ENCODE measurements around the gene TMA7B. TPM values are rescaled to one million over a fixed set of nuclear protein-coding genes. Genes with fewer than 3 reads are reported as not detected.

The TMA7B gene
- total RNA-seq, 3 donors from 2014 or later (not counting 1 experiment from before 2014, with no cell fraction given) = 2.6 to 8.7 (median 6.7) TPM

DNA sequence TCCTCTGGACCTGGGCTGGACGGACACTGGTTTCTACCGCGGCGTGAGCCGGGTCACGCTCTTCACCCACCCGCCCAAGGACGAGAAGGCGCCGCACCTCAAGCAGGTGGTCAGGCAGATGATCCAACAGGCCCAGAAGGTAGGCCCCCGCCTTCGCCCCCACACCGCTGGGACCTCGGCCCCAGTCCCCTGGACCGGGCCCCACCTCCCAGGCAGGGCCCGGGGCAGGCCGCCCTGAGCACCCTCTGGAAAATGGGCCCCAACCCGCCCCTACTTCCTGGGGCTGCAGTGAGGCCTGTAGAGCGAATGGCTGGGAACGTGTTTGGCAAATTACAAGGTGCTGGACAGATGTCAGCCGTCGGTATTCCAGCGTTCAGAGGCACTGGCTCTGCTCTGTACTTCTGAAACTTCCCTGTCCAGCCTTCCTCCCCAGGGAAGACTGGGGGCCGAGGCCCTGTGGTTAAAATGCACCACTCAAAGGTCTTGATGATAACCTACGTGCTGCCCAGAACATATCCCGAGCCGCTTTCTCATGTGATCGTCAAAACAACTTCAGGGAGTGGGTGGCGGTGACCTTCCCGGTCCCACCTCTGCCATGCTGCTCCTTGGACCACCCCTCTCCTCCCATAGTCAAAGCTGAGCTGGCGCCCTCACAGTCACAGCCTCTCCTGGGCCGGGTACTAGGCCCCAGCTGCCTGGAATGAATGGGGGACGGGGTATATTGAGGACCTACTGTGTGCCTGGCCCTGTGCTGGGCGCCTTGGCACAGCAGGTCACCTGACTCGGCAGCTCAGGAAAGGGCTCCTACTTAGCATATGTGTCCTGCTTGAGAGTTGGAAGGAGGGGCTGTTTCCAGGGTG, 35.4 kb downstream of the TMA7B start:
- Histone ChIP-seq H3K4me1 (ENCODE audit: control insufficient read depth, insufficient read depth, low read length) (peaks cover 9% of the 10 kb centered on the region), H3K36me3 (ENCODE audit: control insufficient read depth, insufficient read depth, low read length) (no peaks in the 10 kb centered on the region), H3K27me3 (ENCODE audit: control insufficient read depth, insufficient read depth, low read length) (peaks cover 12% of the 10 kb centered on the region), H3K4me3 (ENCODE audit: low read length) (no peak overlapping the region), H3K27ac (ENCODE audit: low read length) (no peak overlapping the region), H3K9me3 (ENCODE audit: control insufficient read depth, insufficient read depth, low read length) (no peaks in the 10 kb centered on the region)
- H3K36me3 Mint-ChIP-seq = no peaks in the 10 kb centered on the region
- no peak for DNase-seq
- no peak overlapping the region for H3K27ac Mint-ChIP-seq
- H3K4me3 Mint-ChIP-seq = no peak overlapping the region
- no peaks in the 10 kb centered on the region for H3K9me3 Mint-ChIP-seq
- peaks cover 28 to 48% of the 10 kb centered on the region in 2 donors for H3K27me3 Mint-ChIP-seq (ENCODE audit: low read depth in 2 of 2)
- TF ChIP-seq, protein P1, sequence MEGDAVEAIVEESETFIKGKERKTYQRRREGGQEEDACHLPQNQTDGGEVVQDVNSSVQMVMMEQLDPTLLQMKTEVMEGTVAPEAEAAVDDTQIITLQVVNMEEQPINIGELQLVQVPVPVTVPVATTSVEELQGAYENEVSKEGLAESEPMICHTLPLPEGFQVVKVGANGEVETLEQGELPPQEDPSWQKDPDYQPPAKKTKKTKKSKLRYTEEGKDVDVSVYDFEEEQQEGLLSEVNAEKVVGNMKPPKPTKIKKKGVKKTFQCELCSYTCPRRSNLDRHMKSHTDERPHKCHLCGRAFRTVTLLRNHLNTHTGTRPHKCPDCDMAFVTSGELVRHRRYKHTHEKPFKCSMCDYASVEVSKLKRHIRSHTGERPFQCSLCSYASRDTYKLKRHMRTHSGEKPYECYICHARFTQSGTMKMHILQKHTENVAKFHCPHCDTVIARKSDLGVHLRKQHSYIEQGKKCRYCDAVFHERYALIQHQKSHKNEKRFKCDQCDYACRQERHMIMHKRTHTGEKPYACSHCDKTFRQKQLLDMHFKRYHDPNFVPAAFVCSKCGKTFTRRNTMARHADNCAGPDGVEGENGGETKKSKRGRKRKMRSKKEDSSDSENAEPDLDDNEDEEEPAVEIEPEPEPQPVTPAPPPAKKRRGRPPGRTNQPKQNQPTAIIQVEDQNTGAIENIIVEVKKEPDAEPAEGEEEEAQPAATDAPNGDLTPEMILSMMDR (IDR thresholded peaks at IDR 0.05) = no peak
- WGBS (ENCODE audit: insufficient coverage) = 69% methylated on average over 35 of the region's 35 CpGs
- ATAC-seq = no peak
- intact Hi-C loops (cut with micrococcal nuclease) = no loop called here
- peaks cover 7 to 9% of the 10 kb centered on the region in 2 donors for H3K4me1 Mint-ChIP-seq

DNA sequence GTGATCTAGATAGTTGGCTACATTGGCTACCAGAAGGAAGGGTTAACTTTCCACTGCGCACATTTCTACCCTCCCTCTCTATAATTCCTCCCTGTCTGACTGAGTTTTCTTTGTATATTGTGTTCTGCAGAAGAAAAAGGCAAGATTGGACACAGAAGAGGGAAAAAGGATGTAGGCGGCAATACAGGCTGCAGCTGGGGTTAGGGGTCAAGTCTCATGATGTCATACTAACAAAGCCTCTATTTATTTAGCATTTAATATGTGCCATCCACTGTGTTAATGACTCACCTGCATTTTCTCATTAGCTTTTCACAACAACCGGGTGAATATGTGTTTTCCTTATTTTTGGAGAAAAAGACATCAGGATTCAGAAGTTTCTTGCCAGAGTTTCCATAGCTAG, 36.5 kb downstream of the TMA7B start:
- Mint-ChIP-seq H3K36me3 (no peaks in the 10 kb centered on the region), H3K27me3 (ENCODE audit: low read depth in 2 of 2) (peaks cover 27 to 46% of the 10 kb centered on the region in 2 donors), H3K27ac (no peak overlapping the region), H3K4me1 (peaks cover 7 to 9% of the 10 kb centered on the region in 2 donors), H3K4me3 (no peak overlapping the region), H3K9me3 (no peaks in the 10 kb centered on the region)
- ATAC-seq = no peak
- WGBS (ENCODE audit: insufficient coverage) = 100% methylated on average over 2 of the region's 3 CpGs
- Histone ChIP-seq H3K27ac (ENCODE audit: low read length) (no peak overlapping the region), H3K4me3 (ENCODE audit: low read length) (no peak overlapping the region), H3K36me3 (ENCODE audit: control insufficient read depth, insufficient read depth, low read length) (no peaks in the 10 kb centered on the region), H3K4me1 (ENCODE audit: control insufficient read depth, insufficient read depth, low read length) (peaks cover 9% of the 10 kb centered on the region), H3K9me3 (ENCODE audit: control insufficient read depth, insufficient read depth, low read length) (no peaks in the 10 kb centered on the region), H3K27me3 (ENCODE audit: control insufficient read depth, insufficient read depth, low read length) (peaks cover 12% of the 10 kb centered on the region)
- intact Hi-C loops (cut with micrococcal nuclease) = no loop called here
- TF ChIP-seq, protein P1 (IDR thresholded peaks at IDR 0.05) = no peak
- DNase-seq = no peak

DNA sequence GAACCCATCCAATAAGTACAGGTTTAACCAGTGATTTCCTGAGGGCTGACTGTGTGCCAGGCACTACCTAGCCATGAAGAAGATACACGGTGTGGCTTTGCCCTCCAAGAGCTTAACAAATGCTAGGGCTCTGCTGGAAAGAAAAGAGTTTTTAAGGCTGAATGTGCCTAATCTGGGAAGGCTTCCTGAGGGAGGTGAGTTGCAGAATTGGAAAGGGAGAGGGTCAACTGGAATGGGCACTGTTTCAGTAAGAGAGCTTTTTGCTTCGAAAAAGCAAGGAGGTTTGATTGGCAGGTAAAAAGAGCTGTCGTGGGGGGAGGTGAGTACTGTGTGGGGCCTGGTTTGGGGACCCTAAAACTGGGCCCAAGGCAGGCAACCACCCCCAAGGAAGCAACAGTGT, 37.2 kb downstream of the TMA7B start:
- Mint-ChIP-seq H3K27ac (no peak overlapping the region), H3K4me1 (peaks cover 7 to 9% of the 10 kb centered on the region in 2 donors), H3K4me3 (no peak overlapping the region), H3K36me3 (no peaks in the 10 kb centered on the region), H3K27me3 (ENCODE audit: low read depth in 2 of 2) (peaks cover 24 to 39% of the 10 kb centered on the region in 2 donors), H3K9me3 (no peaks in the 10 kb centered on the region)
- Histone ChIP-seq H3K4me1 (ENCODE audit: control insufficient read depth, insufficient read depth, low read length) (peaks cover 9% of the 10 kb centered on the region), H3K36me3 (ENCODE audit: control insufficient read depth, insufficient read depth, low read length) (no peaks in the 10 kb centered on the region), H3K27ac (ENCODE audit: low read length) (no peak overlapping the region), H3K27me3 (ENCODE audit: control insufficient read depth, insufficient read depth, low read length) (peaks cover 12% of the 10 kb centered on the region), H3K4me3 (ENCODE audit: low read length) (no peak overlapping the region), H3K9me3 (ENCODE audit: control insufficient read depth, insufficient read depth, low read length) (no peaks in the 10 kb centered on the region)
- DNase-seq (no peak), ATAC-seq (no peak)
- TF ChIP-seq, protein P1 (IDR thresholded peaks at IDR 0.05) = no peak
- 86% methylated on average over 3 of the region's 3 CpGs for WGBS (ENCODE audit: insufficient coverage)
- intact Hi-C loops (cut with micrococcal nuclease) = no loop called here

All from natural killer cell (primary cell).